DMS79 treated with DMSO at 0.1 percent for 48 hours (cell line): Measurements from ENCODE around the gene COMMD9.
"Not testable (repeated sequence)": the region's sequence is repeated elsewhere in the genome, so short reads cannot be mapped to it uniquely, and the experiment has no call there.

Experiments
- DNase-seq: peaks from one replicate; lab custom pipeline; 2025; lab: John Stamatoyannopoulos, UW

COMMD9 gene

GRCh38 chr11:36289226-36289852 lies at the start of gene COMMD9:
TSS of gene COMMD9 (minus strand) at chr11:36289424. CDS start at chr11:36289412, 12 bp downstream.
- DNase-seq: peak; percentile 94

GRCh38 chr11:36333897-36334296 lies 44.7 kb upstream of the COMMD9 start:
- no peak for DNase-seq

GRCh38 chr11:36333468-36333867 lies 44.2 kb upstream of the COMMD9 start:
- DNase-seq: no peak

- DNase-seq: peak; percentile 70
These were observed 41.2 kb upstream of the COMMD9 start for GRCh38 chr11:36330411-36330810.

GRCh38 chr11:36328966-36329673 lies 39.9 kb upstream of the COMMD9 start:
- DNase-seq: no peak

- no peak for DNase-seq
These were observed 37.5 kb upstream of the COMMD9 start for GRCh38 chr11:36326524-36327419.

- not testable (repeated sequence) for DNase-seq
These were observed 36.2 kb upstream of the COMMD9 start for GRCh38 chr11:36325403-36325802.

- not testable (repeated sequence) for DNase-seq
These were observed 35.7 kb upstream of the COMMD9 start for GRCh38 chr11:36324956-36325355.

GRCh38 chr11:36317992-36318391 lies 28.8 kb upstream of the COMMD9 start:
- no peak for DNase-seq

GRCh38 chr11:36316049-36316448 lies 26.8 kb upstream of the COMMD9 start:
- no peak for DNase-seq

GRCh38 chr11:36314434-36314767 lies 25.2 kb upstream of the COMMD9 start:
- DNase-seq: no peak

- DNase-seq: no peak
These were observed 24.7 kb upstream of the COMMD9 start for GRCh38 chr11:36313750-36314433.

GRCh38 chr11:36312611-36313472 lies 23.6 kb upstream of the COMMD9 start:
- no peak for DNase-seq

GRCh38 chr11:36311926-36312595 lies 22.8 kb upstream of the COMMD9 start:
- DNase-seq: peak; percentile 7

GRCh38 chr11:36309779-36310178 lies 20.6 kb upstream of the COMMD9 start:
- DNase-seq: no peak

GRCh38 chr11:36308577-36308976 lies 19.4 kb upstream of the COMMD9 start:
- DNase-seq: no peak

GRCh38 chr11:36306888-36307287 lies 17.7 kb upstream of the COMMD9 start:
- no peak for DNase-seq

- no peak for DNase-seq
These were observed 15.8 kb upstream of the COMMD9 start for GRCh38 chr11:36305047-36305446.

- no peak for DNase-seq
These were observed 15.1 kb upstream of the COMMD9 start for GRCh38 chr11:36304351-36304750.

- no peak for DNase-seq
These were observed 11.4 kb upstream of the COMMD9 start for GRCh38 chr11:36300650-36301049.
